Left colon (tissue), 2 donors: ENCODE data around the gene GCA. TPM values are rescaled to one million over a fixed set of nuclear protein-coding genes. Genes with fewer than 3 reads are reported as not detected.

Experiments
- ATAC-seq: fragments of 200-7000 bp; cut with Tn5 transposase; one replicate; pipeline ENCODE4 v1.9.1; 2020; ENCODE audit warnings: mild to moderate bottlenecking, moderate library complexity
- DNase-seq, 2 donors: peaks; one replicate each; pipeline ENCODE4 v3.0.0-alpha.2; 2020
- intact Hi-C, 2 donors: fragments of 100-400 bp; cut with DNase I in 1 of 2; cut with micrococcal nuclease in 1 of 2; formaldehyde crosslinking; loops; one replicate each; pipeline versions ENCODE4 v1.11.2 to v1.14.0; 2022; cut with DNase I, micrococcal nuclease
- total RNA-seq, 2 donors: library from RNA; stranded (reverse); fragmentation: NEBNext Ultra II Directional; extraction: Animal tissue kit (Norgen Biotek cat#: 25700); gene quantifications; one replicate each; pipeline ENCODE4 v1.2.1, GENCODE V29; 2021
- donor health status: DM: no; HTN: no; CAD: no.
- donor health status: DM: yes; HTN: yes; CAD: no.

Gene GCA
- total RNA-seq, 2 donors from 2014 or later, result 25.6 to 28.1 TPM

- DNase-seq (no peak), ATAC-seq (no peak)
- intact Hi-C loops, result no loop called here
Observed at GRCh38 chr2:162320864-162321517, 22.9 kb upstream of the GCA start.

- no peak for DNase-seq
- intact Hi-C loops, result no loop called here
- peak; percentile 95 for ATAC-seq
Observed at GRCh38 chr2:162324953-162325352, 19.0 kb upstream of the GCA start.

GRCh38 chr2:162327134-162327769 lies 16.7 kb upstream of the GCA start:
- ATAC-seq (no peak), DNase-seq (no peak)
- intact Hi-C loops, result no loop called here

GRCh38 chr2:162327806-162328205 lies 16.1 kb upstream of the GCA start:
- no peak for ATAC-seq
- DNase-seq, result no peak
- intact Hi-C loops, result no loop called here

- DNase-seq (no peak), ATAC-seq (no peak)
- intact Hi-C loops, result no loop called here
Observed at GRCh38 chr2:162328424-162329157, 15.3 kb upstream of the GCA start.

- ATAC-seq, result no peak
- no peak for DNase-seq
- intact Hi-C loops, result no loop called here
Observed at GRCh38 chr2:162330881-162331280, 13.1 kb upstream of the GCA start.

GRCh38 chr2:162333968-162334367 lies 10.0 kb upstream of the GCA start:
- peak; percentile 75 for ATAC-seq
- intact Hi-C loops, result no loop called here
- DNase-seq, result peak in 1 of 2 donors; percentile 60

GRCh38 chr2:162337868-162338267 lies 6.1 kb upstream of the GCA start:
- no peak for ATAC-seq

GRCh38 chr2:162340822-162341221 lies 3.1 kb upstream of the GCA start:
- intact Hi-C loops, result no loop called here
- ATAC-seq, result no peak
- DNase-seq, result no peak

More at GRCh38 chr2:162337868-162338267, 6.1 kb upstream of the GCA start:
- DNase-seq, result no peak
- intact Hi-C loops, result no loop called here

GRCh38 chr2:162342321-162342720 lies 1.6 kb upstream of the GCA start:
- no peak for DNase-seq
- intact Hi-C loops, result no loop called here
- no peak for ATAC-seq

GRCh38 chr2:162342841-162343240 lies 1.1 kb upstream of the GCA start:
- ATAC-seq (no peak), DNase-seq (no peak)
- intact Hi-C loops, result no loop called here

GRCh38 chr2:162343492-162343823 lies 474 bp upstream of the GCA start:
- ATAC-seq, result no peak
- intact Hi-C loops, result no loop called here

GRCh38 chr2:162344617-162344950 lies 652 bp downstream of the GCA start:
- ATAC-seq, result no peak
- no peak for DNase-seq
- intact Hi-C loops, result no loop called here

More at GRCh38 chr2:162343492-162343823, 474 bp upstream of the GCA start:
- no peak for DNase-seq

- ATAC-seq (no peak), DNase-seq (no peak)
- intact Hi-C loops, result no loop called here
Observed at GRCh38 chr2:162365392-162365791, 21.5 kb downstream of the GCA start.

- ATAC-seq (no peak), DNase-seq (no peak)
- intact Hi-C loops, result no loop called here
Observed at GRCh38 chr2:162368494-162368893, 24.6 kb downstream of the GCA start.

- ATAC-seq, result no peak
- no peak for DNase-seq
- intact Hi-C loops, result no loop called here
Observed at GRCh38 chr2:162369551-162369950, 25.6 kb downstream of the GCA start.

- DNase-seq (no peak), ATAC-seq (no peak)
- intact Hi-C loops, result no loop called here
Observed at GRCh38 chr2:162370931-162371330, 27.0 kb downstream of the GCA start.

GRCh38 chr2:162372818-162373217 lies 28.9 kb downstream of the GCA start:
- intact Hi-C loops, result no loop called here
- ATAC-seq (no peak), DNase-seq (no peak)

- DNase-seq, result no peak
Observed at GRCh38 chr2:162379719-162380580, 36.0 kb downstream of the GCA start.

GRCh38 chr2:162381851-162382250 lies 37.9 kb downstream of the GCA start:
- ATAC-seq, result no peak
- intact Hi-C loops, result no loop called here
- no peak for DNase-seq

More at GRCh38 chr2:162379719-162380580, 36.0 kb downstream of the GCA start:
- intact Hi-C loops, result no loop called here
- no peak for ATAC-seq
